ENCODE measurements around the gene HOMEZ.

- TF ChIP-seq POLR2A (IDR thresholded peaks at IDR 0.05) (no peak), CTCF (IDR thresholded peaks at IDR 0.05) (no peak), POLR2AphosphoS5 (IDR thresholded peaks at IDR 0.05) (no peak), EP300 (IDR thresholded peaks at IDR 0.05) (no peak)
These were observed 36.1 kb downstream of the HOMEZ start for GRCh38 chr14:23249824-23250223.
